Measurements from ENCODE around the gene ID1.
"Not testable (repeated sequence)": the region's sequence is repeated elsewhere in the genome, so short reads cannot be mapped to it uniquely, and the experiment has no call there.

The ID1 gene

GRCh38 chr20:31573555-31574321, 31.4 kb upstream of the ID1 start:
- no peak for DNase-seq (ENCODE audit: low spot score)

GRCh38 chr20:31574986-31575385, 30.1 kb upstream of the ID1 start:
- DNase-seq (ENCODE audit: low spot score) = not testable (repeated sequence)

GRCh38 chr20:31576751-31577150, 28.3 kb upstream of the ID1 start:
- peak; percentile 5 for DNase-seq (ENCODE audit: low spot score)

- no peak for DNase-seq (ENCODE audit: low spot score)
These were observed 27.9 kb upstream of the ID1 start for GRCh38 chr20:31577194-31577593.

- DNase-seq (ENCODE audit: low spot score) = peak; percentile 9
These were observed 26.5 kb upstream of the ID1 start for GRCh38 chr20:31578448-31579138.

GRCh38 chr20:31579245-31579644, 25.8 kb upstream of the ID1 start:
- DNase-seq (ENCODE audit: low spot score) = no peak

- not testable (repeated sequence) for DNase-seq (ENCODE audit: low spot score)
These were observed 25.0 kb upstream of the ID1 start for GRCh38 chr20:31579941-31580651.

- DNase-seq (ENCODE audit: low spot score) = no peak
These were observed 24.4 kb upstream of the ID1 start for GRCh38 chr20:31580706-31581105.

- peak; percentile 15 for DNase-seq (ENCODE audit: low spot score)
These were observed 23.7 kb upstream of the ID1 start for GRCh38 chr20:31581391-31581790.

GRCh38 chr20:31587545-31588389, 17.3 kb upstream of the ID1 start:
- peak; percentile 93 for DNase-seq (ENCODE audit: low spot score)

GRCh38 chr20:31590717-31591225, 14.3 kb upstream of the ID1 start:
- DNase-seq (ENCODE audit: low spot score) = no peak

GRCh38 chr20:31593221-31594001, 11.7 kb upstream of the ID1 start:
- no peak for DNase-seq (ENCODE audit: low spot score)

- no peak for DNase-seq (ENCODE audit: low spot score)
These were observed 11.0 kb upstream of the ID1 start for GRCh38 chr20:31594002-31594557.

GRCh38 chr20:31594558-31595379, 10.3 kb upstream of the ID1 start:
- no peak for DNase-seq (ENCODE audit: low spot score)

GRCh38 chr20:31595380-31595653, 9.8 kb upstream of the ID1 start:
- no peak for DNase-seq (ENCODE audit: low spot score)

GRCh38 chr20:31595654-31596411, 9.3 kb upstream of the ID1 start:
- DNase-seq (ENCODE audit: low spot score) = no peak

- DNase-seq (ENCODE audit: low spot score) = not testable (repeated sequence)
These were observed 8.7 kb upstream of the ID1 start for GRCh38 chr20:31596412-31596715.

GRCh38 chr20:31596831-31597480, 8.1 kb upstream of the ID1 start:
- DNase-seq (ENCODE audit: low spot score) = no peak

- no peak for DNase-seq (ENCODE audit: low spot score)
These were observed 7.6 kb upstream of the ID1 start for GRCh38 chr20:31597481-31597855.
